NCI-H2171 (cell line): ENCODE data around the gene PTPN12.
A peak's percentile ranks its signal among the peaks of the same experiment; 100 is the strongest.
"Not testable (repeated sequence)": the region's sequence is repeated elsewhere in the genome, so short reads cannot be mapped to it uniquely, and the experiment has no call there.

ENCODE experiments used
- DNase-seq: peaks from one replicate; lab custom pipeline; 2025; lab: John Stamatoyannopoulos, UW

PTPN12 gene

DNA sequence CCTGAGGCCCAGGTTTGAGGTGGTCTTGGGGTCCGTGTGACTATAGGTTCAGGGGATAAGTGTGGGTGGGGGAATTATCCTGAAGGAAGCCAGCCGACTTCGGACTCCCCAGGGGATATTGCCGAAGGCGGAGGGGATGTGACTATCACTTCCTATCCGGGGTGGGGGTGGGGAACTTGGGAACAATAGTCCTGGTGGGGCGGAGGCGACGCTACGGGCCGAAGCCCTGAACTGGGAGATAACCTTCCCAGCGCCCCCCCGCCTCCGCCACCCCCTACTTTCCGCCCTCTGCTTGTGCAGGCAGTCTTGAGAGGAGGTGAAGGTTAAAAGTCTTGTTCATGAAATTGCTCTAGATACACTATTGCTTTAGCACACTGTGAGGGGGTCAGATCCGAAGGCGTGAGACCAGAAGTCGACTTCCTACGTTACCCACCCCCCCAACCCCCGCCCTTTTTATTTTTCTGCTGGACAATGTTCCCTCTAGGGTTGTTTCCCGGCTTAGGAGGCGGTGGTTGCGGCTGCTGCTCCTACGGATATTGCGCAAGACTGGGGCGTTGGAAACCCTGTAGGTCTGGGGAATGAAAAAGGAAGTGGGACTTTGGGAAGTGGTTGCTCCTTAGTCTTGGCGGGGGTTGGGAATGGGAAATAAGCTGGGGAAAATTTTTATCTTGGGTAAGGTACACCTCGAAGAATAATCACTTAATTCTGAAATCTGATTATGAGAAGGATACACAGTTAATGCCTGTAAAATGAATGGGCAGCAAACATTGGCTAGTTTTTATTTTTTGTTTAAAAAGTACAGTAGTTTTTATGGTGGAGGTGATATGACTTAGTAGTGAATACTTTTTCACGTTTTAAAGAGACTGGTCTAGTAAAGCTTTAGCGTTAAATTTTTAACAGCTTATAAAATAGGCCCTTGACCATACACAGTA, 1.5 kb downstream of the PTPN12 start:
- peak; percentile 70 for DNase-seq

DNA sequence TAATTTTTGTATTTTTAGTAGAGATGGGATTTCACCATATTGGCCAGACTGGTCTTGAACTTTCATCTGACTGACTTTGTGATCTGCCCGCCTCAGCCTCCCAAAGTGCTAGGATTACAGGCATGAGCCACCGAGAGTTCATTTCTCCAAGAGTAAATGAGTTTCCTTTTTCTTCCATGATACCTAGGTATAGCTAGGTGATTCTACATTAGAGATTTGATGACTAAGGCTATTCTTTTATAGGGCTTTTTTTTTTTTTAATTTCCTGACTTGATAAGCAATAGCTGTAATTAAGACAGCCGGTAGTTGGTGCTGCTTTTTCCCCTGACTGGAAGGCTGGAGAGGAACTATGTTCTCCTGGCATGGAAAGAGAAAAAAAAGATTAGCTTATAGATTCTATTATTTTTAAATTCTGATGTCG, 3.3 kb downstream of the PTPN12 start:
- DNase-seq, result no peak

DNA sequence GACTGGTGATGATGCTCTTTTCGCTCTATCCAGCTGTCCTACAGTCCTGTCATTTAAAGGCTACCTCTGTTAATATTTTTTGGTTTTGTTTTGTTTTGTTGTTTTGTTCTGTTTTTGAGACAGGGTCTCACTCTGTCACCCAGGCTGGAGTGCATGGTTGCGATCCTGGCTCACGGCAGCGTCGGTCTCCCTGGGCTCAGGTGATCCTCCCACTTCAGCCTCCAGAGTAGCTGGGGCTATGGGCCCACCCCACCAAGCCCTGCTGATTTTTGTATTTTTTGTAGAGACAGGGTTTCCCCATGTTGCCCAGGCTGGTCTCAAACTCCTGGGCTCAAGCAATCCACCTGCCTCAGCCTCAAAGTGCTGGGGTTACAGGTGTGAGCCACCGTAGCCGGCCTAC, 3.9 kb downstream of the PTPN12 start:
- DNase-seq, result not testable (repeated sequence)

DNA sequence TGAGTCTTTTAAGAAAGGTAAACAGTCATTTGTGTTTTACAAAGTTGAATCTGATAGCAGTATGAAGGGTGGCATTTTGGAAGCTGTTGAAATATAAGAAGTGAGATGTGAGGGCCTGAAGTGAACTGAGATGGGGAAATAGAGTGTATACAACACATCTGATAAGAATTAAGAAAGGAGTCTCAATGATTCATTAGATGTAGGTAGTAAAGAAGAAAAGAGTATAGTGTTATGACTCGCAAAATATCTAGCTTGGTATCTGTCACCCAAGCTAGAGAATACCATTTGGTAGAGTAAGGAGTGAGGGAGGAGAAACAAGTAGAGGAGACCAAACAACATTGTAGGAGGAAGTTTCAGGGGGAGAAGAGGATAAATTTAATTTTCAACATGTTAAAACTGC, 5.3 kb downstream of the PTPN12 start:
- no peak for DNase-seq

DNA sequence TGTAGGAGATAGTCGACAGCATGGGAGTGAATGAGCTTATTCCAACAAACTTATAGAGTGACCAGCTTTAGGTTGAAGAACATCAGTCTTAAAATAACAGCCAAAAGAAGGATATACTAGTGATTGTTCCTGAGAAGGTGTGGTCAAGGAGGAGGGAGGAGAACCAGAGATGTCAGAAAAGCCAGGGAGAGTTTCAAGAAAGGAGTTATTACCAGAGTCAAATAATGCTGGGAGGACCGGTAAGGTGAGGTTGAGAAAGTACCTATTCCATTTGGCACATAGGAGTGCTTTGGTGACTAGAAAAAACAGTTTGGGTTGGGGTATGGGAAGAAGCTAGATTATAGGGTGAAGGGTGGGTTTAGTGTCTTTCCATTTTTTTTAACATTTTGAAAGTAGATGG, 5.8 kb downstream of the PTPN12 start:
- DNase-seq, result no peak

DNA sequence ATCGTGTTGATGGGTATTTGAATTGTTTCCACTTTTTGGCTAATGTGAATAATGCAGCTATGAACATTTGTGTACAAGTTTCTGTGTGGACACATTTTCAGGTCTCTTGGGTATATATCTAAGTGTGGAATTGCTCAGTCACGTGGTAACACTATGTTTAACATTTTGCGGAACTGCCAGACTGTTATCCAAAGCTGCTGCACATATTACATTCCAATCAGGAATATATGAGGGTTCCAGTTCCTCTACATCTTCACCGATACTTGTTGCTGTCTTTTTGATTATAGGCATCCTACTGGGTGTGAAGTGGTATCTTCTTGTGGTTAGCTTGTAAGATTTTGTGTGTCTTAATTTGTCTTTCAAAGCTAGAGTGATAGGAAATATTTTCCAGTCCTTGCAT, 6.8 kb downstream of the PTPN12 start:
- no peak for DNase-seq

DNA sequence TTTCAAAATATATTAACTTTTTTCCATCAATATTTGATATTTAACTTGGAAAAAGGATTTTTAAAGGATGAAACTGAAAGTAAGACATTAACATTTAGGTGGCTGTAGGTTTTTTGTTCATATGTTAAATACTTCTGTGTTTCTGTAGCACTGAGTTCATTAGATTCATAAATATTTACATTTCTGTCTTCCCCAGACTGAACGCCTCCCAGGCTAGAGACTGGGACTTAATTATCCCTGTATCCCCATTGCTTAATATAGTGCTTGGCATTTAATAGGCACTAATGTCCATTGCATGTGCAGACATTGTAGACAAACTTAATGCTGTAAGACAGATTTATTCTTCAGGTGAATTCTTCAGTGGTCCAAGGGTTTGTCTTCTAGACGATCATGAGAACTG, 7.4 kb downstream of the PTPN12 start:
- DNase-seq, result no peak

DNA sequence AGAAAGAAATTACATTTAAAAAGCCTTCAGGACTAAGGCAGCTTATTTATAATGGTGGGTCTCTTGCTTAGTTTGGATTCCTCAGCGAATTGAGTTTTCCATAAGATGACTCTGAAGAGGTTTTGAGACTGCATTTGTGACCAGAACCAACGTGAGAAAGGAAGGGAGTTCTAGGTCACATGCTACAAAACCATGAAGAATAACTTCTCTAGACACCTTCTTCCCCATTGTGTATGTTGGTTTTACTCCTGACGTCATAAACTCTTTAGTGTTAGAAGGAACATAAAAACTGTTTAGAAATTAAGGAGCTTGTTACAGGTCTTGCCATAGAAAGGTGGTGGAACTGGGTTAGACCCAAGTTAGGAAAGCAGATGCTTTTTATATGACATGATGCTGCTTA, 11.1 kb downstream of the PTPN12 start:
- no peak for DNase-seq

DNA sequence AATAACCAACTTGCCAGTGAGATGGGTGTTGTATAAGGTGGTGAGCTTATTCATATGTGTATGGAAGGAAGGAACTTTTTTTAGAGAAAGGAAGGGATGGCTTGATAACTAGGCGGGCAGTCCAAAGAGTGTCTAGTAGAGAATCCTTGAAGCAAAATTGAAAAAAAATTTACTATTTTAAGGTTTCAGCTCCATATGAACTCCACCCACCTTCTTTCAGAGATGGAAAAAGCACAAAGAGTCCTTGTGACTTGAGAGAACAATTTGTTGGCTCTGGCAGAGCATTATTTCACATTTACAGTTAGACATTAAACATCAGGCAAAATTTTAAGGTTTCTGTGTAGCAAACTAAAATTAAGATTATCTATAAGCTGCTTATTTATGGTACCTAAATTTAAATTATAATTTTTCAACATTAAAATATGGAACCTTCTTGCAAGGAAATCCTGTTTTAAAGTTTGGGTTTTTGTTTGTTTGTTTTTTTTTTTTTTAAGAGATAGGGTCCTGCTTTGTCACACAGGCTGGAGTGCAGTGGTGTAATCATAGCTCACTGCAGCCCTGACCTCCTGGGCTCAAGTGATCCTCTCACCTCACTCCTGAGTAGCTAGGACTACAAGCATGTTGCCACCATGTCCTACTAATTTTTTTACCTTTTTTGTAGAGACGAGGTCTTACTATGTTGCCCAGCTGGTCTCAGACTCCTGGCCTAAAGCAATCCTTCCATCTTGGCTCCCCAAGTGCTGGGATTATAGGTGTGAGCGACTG, 12.2 kb downstream of the PTPN12 start:
- DNase-seq, result no peak

DNA sequence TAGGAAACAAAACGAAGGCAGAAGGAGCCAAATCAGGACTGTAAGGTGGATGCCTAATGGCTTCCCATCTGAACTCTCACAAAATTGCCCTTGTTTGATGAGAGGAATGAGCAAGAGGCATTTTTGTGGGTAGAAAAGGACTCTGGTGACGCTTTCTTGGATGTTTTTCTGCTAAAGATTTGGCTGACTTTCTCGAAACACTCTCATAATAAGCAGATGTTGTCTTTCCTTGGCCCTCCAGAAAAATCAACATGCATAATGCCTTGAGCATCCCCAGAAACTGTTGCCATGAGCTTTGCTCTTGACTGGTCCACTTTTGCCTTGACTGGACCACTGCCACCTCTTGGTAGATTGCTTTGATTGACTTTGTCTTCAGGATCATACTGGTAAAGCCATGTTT, 13.5 kb downstream of the PTPN12 start:
- no peak for DNase-seq

DNA sequence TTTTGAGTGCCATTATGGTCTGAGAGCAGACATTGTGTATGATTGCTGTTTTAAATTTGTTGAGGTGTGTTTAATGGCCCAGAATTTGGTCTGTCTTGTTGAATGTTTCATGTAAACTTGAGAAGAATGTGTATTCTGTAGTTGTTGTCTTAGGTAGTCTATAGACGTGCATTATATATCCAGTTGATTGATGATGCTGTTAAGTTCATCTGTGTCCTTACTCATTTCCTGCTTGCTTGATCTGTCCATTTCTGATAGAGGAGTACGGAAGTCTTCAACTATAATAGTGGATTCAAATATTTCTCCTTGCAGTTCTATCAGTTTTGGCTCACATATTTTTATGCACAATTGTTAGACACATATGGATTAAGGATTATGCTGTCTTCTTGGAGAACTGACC, 16.0 kb downstream of the PTPN12 start:
- DNase-seq, result no peak

DNA sequence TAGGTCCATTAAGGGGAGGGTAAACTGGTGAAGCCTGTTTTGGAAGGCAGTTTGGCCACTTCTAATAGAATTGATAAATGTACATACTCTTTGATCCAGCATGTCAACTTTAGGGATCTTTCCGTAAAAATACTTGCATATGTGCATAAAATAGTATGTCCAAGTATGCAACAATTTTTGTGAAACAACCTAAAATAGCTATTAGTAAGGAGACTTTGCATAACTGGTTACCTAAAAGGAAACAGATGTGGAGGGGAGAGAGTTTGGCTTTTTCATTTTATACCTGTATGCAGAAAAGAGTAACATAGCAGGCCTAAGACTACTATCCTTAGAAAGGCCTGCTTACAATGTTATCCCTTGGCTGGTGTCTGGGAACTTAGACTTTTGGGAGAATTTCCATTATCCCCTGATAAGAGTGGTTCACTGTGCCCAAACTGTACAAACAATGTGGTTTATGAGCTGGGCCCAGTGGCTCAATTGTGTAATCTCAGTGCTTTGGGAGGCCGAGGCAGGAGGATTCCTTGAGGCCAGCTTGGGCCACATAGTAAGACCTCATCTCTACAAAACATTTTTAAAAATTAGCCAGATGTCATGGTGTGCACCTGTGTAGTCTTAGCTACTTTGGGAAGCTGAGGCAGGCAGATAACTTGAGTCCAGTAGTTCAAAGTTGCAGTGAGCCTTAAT, 21.3 kb downstream of the PTPN12 start:
- DNase-seq, result no peak

DNA sequence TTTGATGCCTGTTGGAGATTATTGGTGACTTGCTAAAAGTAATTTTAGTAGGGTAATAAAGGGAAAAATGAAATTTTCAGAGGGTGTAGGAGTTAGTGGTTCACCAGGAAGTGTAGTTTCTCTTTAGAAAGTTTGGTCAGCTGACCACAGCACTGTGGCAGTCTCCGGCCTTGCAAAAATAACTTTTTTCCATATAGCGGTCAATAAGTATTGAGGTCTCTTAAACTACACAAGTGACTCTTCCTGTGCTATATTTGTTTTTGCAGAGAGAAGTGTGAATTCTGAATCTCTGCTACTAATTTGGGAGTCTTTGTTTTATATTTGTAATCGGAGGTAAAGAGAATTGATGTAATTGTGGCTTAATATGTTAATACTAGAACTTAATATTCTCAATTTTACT, 24.3 kb downstream of the PTPN12 start:
- DNase-seq, result no peak

DNA sequence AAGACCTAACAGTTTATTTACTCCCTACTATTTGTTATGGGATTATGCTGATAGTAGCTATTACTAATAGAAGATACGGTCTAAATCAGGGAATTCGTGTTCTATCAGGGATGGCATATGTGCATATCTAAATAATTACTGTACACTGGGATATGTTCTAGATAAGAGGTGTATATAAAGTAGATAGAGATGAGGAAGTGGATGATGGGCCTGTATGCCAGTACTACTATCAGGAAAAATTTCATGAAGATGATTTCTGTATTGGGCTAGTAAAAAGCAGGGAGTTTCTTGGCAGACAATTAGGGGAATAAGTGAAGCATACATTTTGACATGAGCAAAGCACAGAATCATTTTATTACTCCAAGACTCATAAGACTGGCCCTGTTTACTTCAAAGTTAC, 26.2 kb downstream of the PTPN12 start:
- no peak for DNase-seq

DNA sequence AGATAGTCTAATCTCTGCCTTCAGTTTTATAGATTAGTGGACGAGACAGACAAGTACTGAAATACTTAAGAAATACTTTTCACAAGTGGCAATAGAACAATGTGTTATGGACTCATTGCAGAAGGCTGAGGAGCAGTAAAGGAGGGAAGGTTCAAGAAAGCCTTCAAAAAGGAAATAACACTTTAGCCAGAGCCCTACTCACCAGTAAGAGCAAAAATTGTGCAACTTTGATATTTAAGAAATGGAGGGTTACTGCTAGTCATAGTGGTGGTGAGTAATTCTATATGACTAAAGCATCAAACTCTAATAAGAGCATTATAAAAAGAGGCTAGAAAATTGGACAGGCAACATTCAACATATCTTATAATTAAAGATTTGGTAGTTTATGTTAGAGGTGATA, 28.8 kb downstream of the PTPN12 start:
- DNase-seq, result no peak

DNA sequence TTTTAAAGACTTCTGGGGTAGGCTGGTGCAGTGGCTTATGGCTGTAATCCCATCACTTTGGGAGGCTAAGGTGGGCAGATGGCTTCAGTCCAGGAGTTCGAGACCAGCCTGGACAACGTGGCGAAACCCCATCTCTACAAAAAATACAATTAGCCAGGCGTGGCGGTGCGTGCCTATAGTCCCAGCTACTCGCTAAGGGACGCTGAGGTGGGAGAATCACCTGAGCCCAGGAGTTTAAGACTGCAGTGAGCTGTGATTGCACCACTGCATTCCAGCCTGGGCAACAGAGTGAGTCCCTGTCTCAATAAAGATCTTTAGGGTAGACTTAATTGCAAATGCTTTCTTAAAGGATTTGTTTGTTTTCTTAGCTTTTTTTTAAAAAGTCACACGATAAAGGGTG, 29.3 kb downstream of the PTPN12 start:
- DNase-seq, result no peak

DNA sequence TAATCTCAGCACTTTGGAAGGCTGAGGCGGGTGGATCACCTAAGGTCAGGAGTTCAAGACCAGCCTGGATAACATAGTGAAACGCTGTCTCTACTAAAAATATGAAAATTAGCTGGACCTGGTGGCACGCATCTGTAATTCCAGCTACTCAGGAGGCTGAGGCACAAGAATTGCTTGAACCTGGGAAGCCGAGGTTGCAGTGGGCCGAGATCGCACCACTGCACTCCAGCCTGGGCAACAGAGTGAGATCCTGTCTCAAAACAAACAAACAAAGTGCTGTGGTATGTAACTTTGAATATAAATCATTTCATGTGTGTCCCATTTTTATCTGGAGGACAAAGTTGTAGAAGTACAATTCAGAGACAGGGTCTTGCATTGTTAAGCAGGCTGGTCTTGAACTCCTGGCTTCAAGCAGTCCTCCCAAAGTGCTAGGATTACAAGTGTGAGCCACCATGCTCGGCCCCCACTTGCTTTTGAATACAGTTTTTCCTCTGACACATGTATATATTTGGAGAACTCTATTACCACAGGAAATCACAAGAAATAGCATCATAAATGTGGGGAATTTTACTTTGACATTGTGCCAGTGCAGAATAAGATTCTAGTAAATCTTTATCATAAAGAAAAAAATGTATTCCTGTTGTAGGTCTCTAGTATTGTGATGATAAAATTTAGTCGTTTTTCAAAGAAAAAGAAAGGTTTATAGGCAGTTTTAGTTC, 32.6 kb downstream of the PTPN12 start:
- no peak for DNase-seq

DNA sequence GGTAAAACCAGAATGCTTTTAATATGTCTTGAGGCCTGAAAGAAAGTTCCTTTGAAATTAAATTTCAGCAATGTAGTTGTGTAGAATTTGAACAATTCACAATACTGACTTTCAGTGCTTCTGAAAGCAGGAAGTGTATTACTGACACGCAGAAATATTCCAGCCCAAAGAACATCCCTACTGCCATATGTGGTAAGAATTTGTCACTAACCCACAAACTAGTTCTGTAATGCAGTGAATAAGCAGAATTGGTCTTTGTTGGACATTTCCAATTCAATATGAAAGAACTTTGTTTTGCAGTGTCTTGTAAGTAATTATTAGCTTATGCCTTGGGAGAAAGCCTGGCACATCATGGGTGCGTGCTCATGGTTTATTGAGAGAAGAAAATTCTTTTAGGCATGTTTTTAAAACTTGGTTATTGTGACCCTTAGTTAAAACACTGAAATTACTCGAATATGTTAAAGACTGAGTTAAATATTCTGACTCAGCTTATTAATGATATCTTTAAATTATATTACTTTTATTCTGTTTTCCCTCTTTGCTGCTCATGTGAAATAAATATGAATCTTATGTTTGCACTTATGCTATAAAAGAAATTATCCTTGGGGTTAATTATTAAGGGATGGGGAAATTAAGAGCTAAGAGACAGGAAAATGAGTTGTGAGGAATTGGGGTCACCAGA, 33.4 kb downstream of the PTPN12 start:
- no peak for DNase-seq

DNA sequence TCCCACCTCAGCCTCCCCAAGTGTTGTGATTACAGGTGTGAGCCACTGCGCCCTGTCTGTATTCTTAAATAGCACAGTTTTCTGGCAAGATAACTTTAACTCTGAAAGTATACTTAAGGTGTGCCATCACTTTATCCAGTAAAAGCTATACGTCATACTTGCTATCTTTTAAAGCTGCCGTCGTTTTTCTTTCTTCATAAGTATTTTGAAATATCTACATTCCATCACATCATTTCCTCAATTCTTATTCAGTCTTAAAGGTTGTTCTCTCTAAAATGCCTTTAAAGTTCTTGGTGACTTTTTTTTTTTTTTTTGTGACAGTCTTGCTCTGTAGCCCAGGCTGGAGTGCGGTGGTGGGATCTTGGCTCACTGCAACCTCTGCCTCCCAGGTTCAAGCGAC, 34.7 kb downstream of the PTPN12 start:
- no peak for DNase-seq

DNA sequence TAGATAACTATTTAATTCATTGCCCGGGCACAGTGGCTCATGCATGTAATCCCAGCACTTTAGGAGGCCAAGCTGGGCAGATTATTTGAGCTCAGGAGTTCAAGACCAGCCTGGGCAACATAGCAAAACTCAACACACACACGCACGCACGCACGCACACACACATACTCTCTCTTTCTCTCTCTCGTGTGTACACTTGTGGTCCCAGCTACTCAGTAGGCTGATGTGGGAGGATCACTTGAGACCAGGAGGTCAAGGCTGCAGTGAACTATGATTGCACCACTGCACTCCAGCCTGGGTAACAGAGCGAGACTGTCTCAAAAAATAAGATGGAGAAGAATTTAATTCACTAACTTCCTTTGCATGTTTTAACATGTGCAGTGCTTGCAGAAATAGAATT, 38.1 kb downstream of the PTPN12 start:
- no peak for DNase-seq

DNA sequence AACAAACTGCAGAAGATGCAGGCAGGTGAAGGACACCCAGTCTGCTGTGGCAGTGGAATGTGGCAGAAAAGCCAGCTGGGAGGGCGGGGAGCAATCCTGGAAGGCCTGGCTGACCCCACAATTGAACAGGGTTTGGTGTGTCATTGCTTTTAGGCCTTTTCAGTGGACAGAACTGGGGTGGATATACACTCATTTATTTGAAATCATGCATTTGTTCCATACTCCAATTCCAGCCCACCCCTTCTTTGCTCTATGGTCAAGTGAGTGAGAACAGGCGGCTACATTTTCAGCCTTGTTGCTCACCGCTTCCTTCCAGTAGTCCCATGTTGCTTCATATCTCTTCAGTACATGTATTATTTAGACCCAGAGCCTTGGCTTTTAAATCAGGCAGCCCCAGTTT, 39.8 kb downstream of the PTPN12 start:
- no peak for DNase-seq

DNA sequence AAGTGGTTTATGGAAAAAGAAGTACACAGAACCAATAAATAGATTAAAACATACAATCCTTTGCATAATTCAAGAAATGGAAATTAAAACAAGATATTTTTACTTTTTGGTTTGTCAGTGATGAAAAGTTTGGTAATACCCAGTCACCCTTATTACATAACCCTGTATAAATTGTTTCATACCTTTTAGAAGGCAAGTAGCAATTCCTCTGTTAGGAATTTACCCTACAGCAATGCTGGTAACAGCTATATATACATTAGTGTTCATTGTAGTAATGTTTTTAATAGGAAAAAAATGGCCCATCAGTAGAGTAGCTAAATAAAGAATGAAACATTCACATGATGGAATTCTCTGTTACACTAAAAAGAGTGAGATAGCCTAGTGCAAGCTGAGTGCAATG, 42.7 kb downstream of the PTPN12 start:
- DNase-seq, result no peak
